Transverse colon (tissue), 4 donors: Measurements from ENCODE around the gene GJD3. TPM values are rescaled to one million over a fixed set of nuclear protein-coding genes. Genes with fewer than 3 reads are reported as not detected.

ENCODE experiments used
- DNase-seq: peaks from one replicate; pipeline ENCODE4 v3.0.0-alpha.2; 2019
- H3K27ac ChIP-seq, 4 donors: fragments of 200-600 bp; sonication (generic); 2 replicates each; pipeline ENCODE4 v1.5.1; 2016 to 2018; ENCODE audit warnings: inconsistent platforms in 4 of 4
- H3K27me3 ChIP-seq: fragments of 200-600 bp; sonication (generic); 2 replicates; pipeline ENCODE4 v1.5.1; 2017; ENCODE audit warnings: inconsistent platforms
- H3K36me3 ChIP-seq, 4 donors: fragments of 200-600 bp; sonication (generic); 2 replicates each; pipeline ENCODE4 v1.5.1; 2017 to 2019; ENCODE audit warnings: inconsistent platforms in 4 of 4
- H3K4me1 ChIP-seq, 4 donors: fragments of 200-600 bp; sonication (generic); 2 replicates each; pipeline ENCODE4 v1.5.1; 2017 to 2020; ENCODE audit warnings: inconsistent platforms in 4 of 4
- H3K4me3 ChIP-seq, 4 donors: fragments of 200-600 bp; sonication (generic); 1 replicate in 1 of 4; 2 replicates in 3 of 4; pipeline versions ENCODE4 v1.5.1 to v1.6.1; 2017 to 2019; ENCODE audit warnings: inconsistent platforms in 4 of 4
- H3K9me3 ChIP-seq, 2 donors: fragments of 200-600 bp; sonication (generic); 2 replicates each; pipeline ENCODE4 v1.5.1; 2017 to 2019; ENCODE audit warnings: inconsistent platforms in 2 of 2
- EP300 ChIP-seq: sonication (generic); formaldehyde crosslinking; IDR thresholded peaks from one replicate; pipeline ENCODE4 v1.6.1; 2017; ENCODE audit warnings: antibody characterized with exemption, low read depth
- POLR2A ChIP-seq: fragments of 450-650 bp; IDR thresholded peaks from one replicate; pipeline ENCODE4 v1.6.1; 2016; ENCODE audit warnings: antibody characterized with exemption, mild to moderate bottlenecking, moderate library complexity
- POLR2AphosphoS5 ChIP-seq, 3 donors: sonication (generic); formaldehyde crosslinking; IDR thresholded peaks; one replicate each; pipeline ENCODE4 v1.6.1; 2016; ENCODE audit warnings: antibody characterized with exemption in 3 of 3
- WGBS, 2 donors: methylation state at CpG; one replicate each; pipeline ENCODE4 v1.1.5; 2018; ENCODE audit warnings: low coverage in 1 of 2; 5-methylcytosine and 5-hydroxymethylcytosine counted together
- in situ Hi-C, 4 donors: fragments of 200-750 bp; cut with MboI; loops; one replicate each; pipeline versions ENCODE4 v1.15.0 to v1.15.1; 2017; ENCODE audit warnings: low sequenced_read_pairs in 3 of 4, low pct_ligation_motif_present in 1 of 4, low pct_unique_long_range_greater_than_20kb in 1 of 4
- intact Hi-C: fragments of 100-400 bp; cut with DNase I; formaldehyde crosslinking; loops from one replicate; pipeline ENCODE4 v1.15.1; 2023; ENCODE audit warnings: low total_unique reads
- total RNA-seq, 4 donors: library from RNA; depleted of rRNA; stranded (reverse); fragments of >200 nt; gene quantifications; one replicate each; pipeline ENCODE4 v1.1.0, GENCODE V29; 2016
- TF ChIP-seq, protein P1 (sequence below), 5 experiments: fragments of 200-600 bp in 3 of 5; fragments of 450-650 bp in 2 of 5; sonication (generic) in 3 of 5; IDR thresholded peaks; 1 replicate in 2 of 5; 2 replicates in 3 of 5; pipeline ENCODE4 v1.5.1; 2016 to 2017; ENCODE audit warnings: antibody characterized with exemption in 5 of 5, inconsistent platforms in 3 of 5, mild to moderate bottlenecking in 2 of 5, moderate library complexity in 1 of 5

GJD3 gene
- total RNA-seq, 4 donors from 2014 or later: not detected

DNA sequence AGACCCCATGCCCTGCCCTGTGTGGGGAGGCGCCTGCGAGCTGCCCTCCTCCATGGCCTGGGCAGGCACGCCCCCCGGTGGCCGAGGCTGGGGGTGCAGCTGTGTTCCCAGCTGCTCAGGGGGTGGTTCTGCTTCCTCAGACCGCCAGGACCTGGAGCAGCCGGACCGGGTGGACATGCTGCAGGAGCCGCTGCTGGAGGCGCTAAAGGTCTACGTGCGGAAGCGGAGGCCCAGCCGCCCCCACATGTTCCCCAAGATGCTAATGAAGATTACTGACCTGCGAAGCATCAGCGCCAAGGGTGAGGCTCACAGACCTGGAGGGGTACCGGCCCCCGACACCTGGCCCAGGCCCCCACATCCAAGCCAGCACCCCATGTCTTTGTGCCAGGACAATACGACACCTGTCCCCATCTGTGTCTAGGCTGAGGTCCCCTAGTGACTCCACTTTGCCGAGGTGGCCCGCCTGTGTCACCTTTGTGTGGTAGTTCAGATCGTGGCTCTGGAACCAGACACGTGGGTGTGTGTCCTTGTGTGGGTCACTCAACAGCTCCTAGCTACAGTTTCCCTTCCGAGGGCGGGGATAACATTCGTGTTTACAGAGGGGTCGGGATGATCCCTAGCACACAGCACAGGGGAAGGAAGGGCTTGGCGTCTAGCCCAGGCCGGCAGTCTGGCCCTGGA is 9.3 kb downstream of the GJD3 start:
- Histone ChIP-seq H3K36me3 (peaks cover 0 to 13% (median 5%) of the 10 kb centered on the region in 4 donors), H3K9me3 (no peaks in the 10 kb centered on the region), H3K27me3 (no peaks in the 10 kb centered on the region), H3K27ac (peak overlapping the region in 2 of 4 donors; percentile 4 to 27), H3K4me3 (no peak overlapping the region), H3K4me1 (peaks cover 3 to 38% (median 7%) of the 10 kb centered on the region in 4 donors)
- TF ChIP-seq POLR2AphosphoS5 (IDR thresholded peaks at IDR 0.05): no peak
- TF ChIP-seq, protein P1, sequence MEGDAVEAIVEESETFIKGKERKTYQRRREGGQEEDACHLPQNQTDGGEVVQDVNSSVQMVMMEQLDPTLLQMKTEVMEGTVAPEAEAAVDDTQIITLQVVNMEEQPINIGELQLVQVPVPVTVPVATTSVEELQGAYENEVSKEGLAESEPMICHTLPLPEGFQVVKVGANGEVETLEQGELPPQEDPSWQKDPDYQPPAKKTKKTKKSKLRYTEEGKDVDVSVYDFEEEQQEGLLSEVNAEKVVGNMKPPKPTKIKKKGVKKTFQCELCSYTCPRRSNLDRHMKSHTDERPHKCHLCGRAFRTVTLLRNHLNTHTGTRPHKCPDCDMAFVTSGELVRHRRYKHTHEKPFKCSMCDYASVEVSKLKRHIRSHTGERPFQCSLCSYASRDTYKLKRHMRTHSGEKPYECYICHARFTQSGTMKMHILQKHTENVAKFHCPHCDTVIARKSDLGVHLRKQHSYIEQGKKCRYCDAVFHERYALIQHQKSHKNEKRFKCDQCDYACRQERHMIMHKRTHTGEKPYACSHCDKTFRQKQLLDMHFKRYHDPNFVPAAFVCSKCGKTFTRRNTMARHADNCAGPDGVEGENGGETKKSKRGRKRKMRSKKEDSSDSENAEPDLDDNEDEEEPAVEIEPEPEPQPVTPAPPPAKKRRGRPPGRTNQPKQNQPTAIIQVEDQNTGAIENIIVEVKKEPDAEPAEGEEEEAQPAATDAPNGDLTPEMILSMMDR (IDR thresholded peaks at IDR 0.05): peak; percentile 93 to 98 (median 96)
- WGBS, 2 donors: 49% methylated on average over 17 of the region's 29 CpGs; no CpG with 5 or more reads in 1 of the 2 donors
- DNase-seq: peak; percentile 79
- in situ Hi-C loops (loop anchor here in 2 of 4 donors (5.0 to 10.0 kb wide), 2 partner anchors 53 to 160 kb away; no protein-coding TSS in a partner anchor), intact Hi-C loops (no loop called here)

DNA sequence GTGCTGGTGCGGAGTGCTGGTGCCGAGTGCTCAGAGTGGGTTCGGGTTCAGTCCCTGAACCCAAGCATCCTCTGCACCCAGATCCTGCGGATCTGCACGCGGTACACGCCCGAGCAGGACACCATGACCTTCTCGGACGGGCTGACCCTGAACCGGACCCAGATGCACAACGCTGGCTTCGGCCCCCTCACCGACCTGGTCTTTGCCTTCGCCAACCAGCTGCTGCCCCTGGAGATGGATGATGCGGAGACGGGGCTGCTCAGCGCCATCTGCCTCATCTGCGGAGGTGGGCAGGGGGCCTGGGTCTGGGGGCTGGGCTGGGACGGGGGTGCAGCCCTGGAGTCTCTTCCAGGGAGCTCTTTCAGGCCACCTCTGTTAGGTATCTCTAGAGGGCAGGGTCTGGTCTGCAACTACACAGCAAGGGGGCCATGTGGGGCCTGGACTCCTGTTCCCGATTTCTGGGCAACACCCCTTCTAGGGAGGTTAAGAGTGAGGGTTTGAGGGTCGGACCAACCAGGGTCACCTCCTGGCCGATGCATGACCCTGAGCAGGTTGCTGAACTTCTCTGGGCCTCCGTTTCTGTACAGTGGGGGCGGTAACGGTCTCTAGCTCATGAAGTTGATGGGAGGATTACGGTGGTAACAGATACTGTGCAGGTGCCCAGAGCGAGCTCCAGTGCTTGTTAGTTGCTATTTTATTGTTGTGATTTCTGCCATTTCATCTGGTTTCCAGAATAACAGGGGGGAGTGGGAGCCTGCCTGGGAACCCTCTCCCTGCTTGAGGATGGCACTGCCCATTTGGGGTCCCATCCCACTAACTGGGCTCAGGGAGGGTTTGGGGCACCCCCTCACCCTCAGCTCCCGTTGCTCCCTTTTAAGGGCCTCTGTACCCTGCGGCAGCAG is 10.1 kb downstream of the GJD3 start:
- in situ Hi-C loops (loop anchor here (5.0 to 10.0 kb wide), 2 partner anchors 52 to 160 kb away; no protein-coding TSS in a partner anchor), intact Hi-C loops (no loop called here)
- H3K4me3 ChIP-seq: no peak overlapping the region
- no peaks in the 10 kb centered on the region for H3K27me3 ChIP-seq
- no peaks in the 10 kb centered on the region for H3K9me3 ChIP-seq
- H3K4me1 ChIP-seq: peaks cover 8 to 46% (median 14%) of the 10 kb centered on the region in 4 donors
- H3K36me3 ChIP-seq: peaks cover 0 to 13% (median 5%) of the 10 kb centered on the region in 4 donors
- no peak for TF ChIP-seq EP300
- TF ChIP-seq POLR2AphosphoS5 (IDR thresholded peaks at IDR 0.05): no peak
- TF ChIP-seq, protein P1 (IDR thresholded peaks at IDR 0.05): no peak
- TF ChIP-seq POLR2A: no peak
- 80 to 81% methylated on average over 1 to 30 of the region's 30 CpGs for WGBS, 2 donors
- no peak for DNase-seq
- H3K27ac ChIP-seq: peak overlapping the region in 1 of 4 donors; percentile 4

DNA sequence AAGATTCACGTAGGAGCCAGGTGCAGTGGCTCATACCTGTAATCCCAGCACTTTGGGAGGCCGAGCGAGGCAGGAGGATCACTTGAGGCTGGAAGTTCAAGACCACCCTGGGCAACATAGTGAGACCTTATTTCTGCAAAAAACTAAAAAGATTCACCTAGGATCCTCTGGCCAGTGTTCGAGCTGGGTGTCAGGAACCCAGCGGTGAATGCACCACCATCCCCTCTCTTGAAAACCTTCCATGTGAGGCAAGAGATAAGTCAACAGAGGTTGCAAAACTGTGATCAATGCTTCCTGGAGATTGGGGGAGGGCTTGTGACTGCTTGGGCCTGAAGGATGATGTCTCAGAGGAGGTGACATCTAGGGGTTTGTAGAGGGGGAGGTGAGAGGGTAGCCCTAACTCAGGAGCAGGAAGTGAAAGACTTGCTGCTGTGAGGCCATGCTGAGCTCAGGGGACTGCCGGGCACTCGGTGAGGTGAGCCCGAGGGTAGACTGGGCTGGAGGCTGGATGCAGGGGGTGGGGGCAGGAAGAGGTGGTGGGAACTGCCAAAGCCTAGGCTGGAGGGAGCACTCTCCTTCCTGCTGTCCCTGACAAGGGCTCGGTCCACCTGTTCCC is 11.7 kb downstream of the GJD3 start:
- H3K27ac ChIP-seq: no peak overlapping the region
- TF ChIP-seq, protein P1 (IDR thresholded peaks at IDR 0.05): no peak
- no peak for TF ChIP-seq POLR2AphosphoS5 (IDR thresholded peaks at IDR 0.05)
- no peak for TF ChIP-seq POLR2A
- no peak for TF ChIP-seq EP300
- in situ Hi-C loops: loop anchor here in 3 of 4 donors (5.0 to 10.0 kb wide), 2 partner anchors 51 to 158 kb away; no protein-coding TSS in a partner anchor
- no peak overlapping the region for H3K4me3 ChIP-seq
- intact Hi-C loops: no loop called here
- H3K36me3 ChIP-seq: peaks cover 0 to 13% (median 5%) of the 10 kb centered on the region in 4 donors
- H3K27me3 ChIP-seq: no peaks in the 10 kb centered on the region
- peaks cover 20 to 56% (median 28%) of the 10 kb centered on the region in 4 donors for H3K4me1 ChIP-seq
- WGBS, 2 donors: 85 to 87% methylated on average over 4 to 9 of the region's 9 CpGs
- no peak for DNase-seq
- no peaks in the 10 kb centered on the region for H3K9me3 ChIP-seq
